ENCODE data around the gene GAS7. TPM values are rescaled to one million over a fixed set of nuclear protein-coding genes. Genes with fewer than 3 reads are reported as not detected.

GAS7 gene
- polyA plus RNA-seq, 1 donor (not counting 4 experiments of a cell fraction or from before 2014, with no cell fraction given), result 0.10 TPM

- Histone ChIP-seq H3K27me3 (ENCODE audit: control insufficient read depth, extremely low read depth, insufficient read depth, low read length) (no peaks in the 10 kb centered on the region), H3K27ac (ENCODE audit: control insufficient read depth, insufficient read depth, low read length) (no peak overlapping the region), H3K4me1 (ENCODE audit: control insufficient read depth, extremely low read depth, insufficient read depth, low read length) (no peaks in the 10 kb centered on the region), H3K9me1 (ENCODE audit: control insufficient read depth, extremely low read depth, insufficient read depth, low read length) (no peaks in the 10 kb centered on the region), H3K79me2 (ENCODE audit: control insufficient read depth, insufficient read depth, low read length) (no peaks in the 10 kb centered on the region), H3K4me2 (ENCODE audit: control insufficient read depth, extremely low read depth, insufficient read depth, low read depth, low read length) (no peak overlapping the region), H2AFZ (ENCODE audit: control insufficient read depth, low read length) (no peak overlapping the region), H4K20me1 (ENCODE audit: control insufficient read depth, extremely low read depth, insufficient read depth, low read length) (no peaks in the 10 kb centered on the region), H3K9me3 (ENCODE audit: control insufficient read depth, low read depth, low read length) (no peaks in the 10 kb centered on the region), H3K4me3 (ENCODE audit: control insufficient read depth in 2 of 3, extremely low read depth in 1 of 3, insufficient read depth in 2 of 3, low read depth in 1 of 3, low read length in 3 of 3) (no peak overlapping the region), H3K9ac (ENCODE audit: control insufficient read depth, extremely low read depth, insufficient read depth, low read length) (no peak overlapping the region), H3K36me3 (ENCODE audit: control insufficient read depth in 2 of 2, extremely low read depth in 1 of 2, insufficient read depth in 2 of 2, low read length in 2 of 2) (no peaks in the 10 kb centered on the region)
- FAIRE-seq, result no peak
- no peak for DNase-seq (ENCODE audit: low read depth, low spot score)
- dilution Hi-C loops (cut with MboI; ENCODE audit: extremely low pct_ligation_motif_present, low sequenced_read_pairs), result no loop called here
- TF ChIP-seq, protein P1, sequence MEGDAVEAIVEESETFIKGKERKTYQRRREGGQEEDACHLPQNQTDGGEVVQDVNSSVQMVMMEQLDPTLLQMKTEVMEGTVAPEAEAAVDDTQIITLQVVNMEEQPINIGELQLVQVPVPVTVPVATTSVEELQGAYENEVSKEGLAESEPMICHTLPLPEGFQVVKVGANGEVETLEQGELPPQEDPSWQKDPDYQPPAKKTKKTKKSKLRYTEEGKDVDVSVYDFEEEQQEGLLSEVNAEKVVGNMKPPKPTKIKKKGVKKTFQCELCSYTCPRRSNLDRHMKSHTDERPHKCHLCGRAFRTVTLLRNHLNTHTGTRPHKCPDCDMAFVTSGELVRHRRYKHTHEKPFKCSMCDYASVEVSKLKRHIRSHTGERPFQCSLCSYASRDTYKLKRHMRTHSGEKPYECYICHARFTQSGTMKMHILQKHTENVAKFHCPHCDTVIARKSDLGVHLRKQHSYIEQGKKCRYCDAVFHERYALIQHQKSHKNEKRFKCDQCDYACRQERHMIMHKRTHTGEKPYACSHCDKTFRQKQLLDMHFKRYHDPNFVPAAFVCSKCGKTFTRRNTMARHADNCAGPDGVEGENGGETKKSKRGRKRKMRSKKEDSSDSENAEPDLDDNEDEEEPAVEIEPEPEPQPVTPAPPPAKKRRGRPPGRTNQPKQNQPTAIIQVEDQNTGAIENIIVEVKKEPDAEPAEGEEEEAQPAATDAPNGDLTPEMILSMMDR (optimal IDR thresholded peaks at IDR 0.05 in 1 of 3, IDR thresholded peaks at IDR 0.05 in 1 of 3, conservative IDR thresholded peaks at IDR 0.05 in 1 of 3; ENCODE audit: extremely low read depth in 1 of 3, insufficient read depth in 2 of 3, low read length in 3 of 3), result no peak
- no peak for TF ChIP-seq EZH2 (IDR thresholded peaks at IDR 0.05; ENCODE audit: low read length)
Measured at GRCh38 chr17:9976283-9977179, 221.9 kb downstream of the GAS7 start.

DNA sequence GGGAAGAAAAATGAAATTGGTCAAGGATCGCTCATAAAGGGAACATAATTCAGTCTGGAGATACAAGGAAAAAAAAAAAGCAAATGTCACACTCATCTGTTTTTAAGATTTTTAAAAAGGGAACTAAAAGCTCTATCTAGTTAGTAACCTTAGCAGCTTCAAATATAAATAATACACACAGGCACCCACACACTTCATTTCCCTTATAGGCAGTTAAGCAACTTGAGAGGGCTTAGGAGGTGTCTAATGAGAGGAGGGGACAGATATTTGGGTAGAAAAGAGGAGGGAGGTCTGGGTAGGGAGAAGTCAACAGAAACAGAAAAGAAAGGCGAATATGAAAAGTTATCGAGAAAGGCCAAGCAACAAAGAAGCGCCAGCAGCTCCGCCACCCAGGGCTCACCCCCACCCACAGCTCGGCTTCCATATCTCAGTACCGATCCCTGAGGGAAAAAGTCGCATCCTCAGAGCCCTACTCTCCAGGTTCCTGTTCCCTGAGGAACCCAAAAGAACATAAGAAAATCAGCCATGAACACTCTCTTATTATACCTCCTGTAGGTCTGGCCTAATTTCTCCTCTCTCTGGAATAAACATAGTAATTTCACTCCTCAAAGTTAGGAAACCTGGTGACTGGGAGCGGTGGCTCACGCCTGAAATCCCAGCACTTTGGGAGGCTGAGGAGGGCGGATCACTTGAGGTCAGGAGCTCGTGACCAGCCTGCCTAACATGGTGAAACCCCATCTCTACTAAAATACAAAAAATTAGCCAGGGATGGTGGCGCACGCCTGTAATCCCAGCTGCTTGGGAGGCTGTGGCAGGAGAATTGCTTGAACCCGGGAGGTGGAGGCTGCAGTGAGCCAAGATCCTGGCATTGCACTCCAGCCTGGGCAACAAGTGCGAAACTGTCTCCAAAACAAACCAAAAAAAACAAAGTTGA is 223.7 kb downstream of the GAS7 start:
- no peaks in the 10 kb centered on the region for H4K20me1 ChIP-seq (ENCODE audit: control insufficient read depth, extremely low read depth, insufficient read depth, low read length)
- H2AFZ ChIP-seq (ENCODE audit: control insufficient read depth, low read length), result no peak overlapping the region
- H3K27ac ChIP-seq (ENCODE audit: control insufficient read depth, insufficient read depth, low read length), result no peak overlapping the region
- no peaks in the 10 kb centered on the region for H3K4me1 ChIP-seq (ENCODE audit: control insufficient read depth, extremely low read depth, insufficient read depth, low read length)
- dilution Hi-C loops (cut with MboI; ENCODE audit: extremely low pct_ligation_motif_present, low sequenced_read_pairs), result no loop called here
- no peak overlapping the region for H3K4me3 ChIP-seq (ENCODE audit: control insufficient read depth in 2 of 3, extremely low read depth in 1 of 3, insufficient read depth in 2 of 3, low read depth in 1 of 3, low read length in 3 of 3)
- H3K4me2 ChIP-seq (ENCODE audit: control insufficient read depth, extremely low read depth, insufficient read depth, low read depth, low read length), result no peak overlapping the region
- H3K9ac ChIP-seq (ENCODE audit: control insufficient read depth, extremely low read depth, insufficient read depth, low read length), result no peak overlapping the region
- no peaks in the 10 kb centered on the region for H3K36me3 ChIP-seq (ENCODE audit: control insufficient read depth in 2 of 2, extremely low read depth in 1 of 2, insufficient read depth in 2 of 2, low read length in 2 of 2)
- H3K79me2 ChIP-seq (ENCODE audit: control insufficient read depth, insufficient read depth, low read length), result no peaks in the 10 kb centered on the region
- no peak for FAIRE-seq
- TF ChIP-seq EZH2 (IDR thresholded peaks at IDR 0.05; ENCODE audit: low read length), result no peak
- TF ChIP-seq, protein P1 (optimal IDR thresholded peaks at IDR 0.05 in 1 of 3, IDR thresholded peaks at IDR 0.05 in 1 of 3, conservative IDR thresholded peaks at IDR 0.05 in 1 of 3; ENCODE audit: extremely low read depth in 1 of 3, insufficient read depth in 2 of 3, low read length in 3 of 3), result no peak
- H3K27me3 ChIP-seq (ENCODE audit: control insufficient read depth, extremely low read depth, insufficient read depth, low read length), result no peaks in the 10 kb centered on the region
- H3K9me3 ChIP-seq (ENCODE audit: control insufficient read depth, low read depth, low read length), result no peaks in the 10 kb centered on the region
- DNase-seq (ENCODE audit: low read depth, low spot score), result no peak
- no peaks in the 10 kb centered on the region for H3K9me1 ChIP-seq (ENCODE audit: control insufficient read depth, extremely low read depth, insufficient read depth, low read length)

Data from keratinocyte (primary cell).